ENCODE data around the gene KCTD3. TPM values are rescaled to one million over a fixed set of nuclear protein-coding genes. Genes with fewer than 3 reads are reported as not detected.

KCTD3 gene
- total RNA-seq, 3 donors from 2014 or later: 42.2 to 73.5 (median 43.1) TPM

DNA sequence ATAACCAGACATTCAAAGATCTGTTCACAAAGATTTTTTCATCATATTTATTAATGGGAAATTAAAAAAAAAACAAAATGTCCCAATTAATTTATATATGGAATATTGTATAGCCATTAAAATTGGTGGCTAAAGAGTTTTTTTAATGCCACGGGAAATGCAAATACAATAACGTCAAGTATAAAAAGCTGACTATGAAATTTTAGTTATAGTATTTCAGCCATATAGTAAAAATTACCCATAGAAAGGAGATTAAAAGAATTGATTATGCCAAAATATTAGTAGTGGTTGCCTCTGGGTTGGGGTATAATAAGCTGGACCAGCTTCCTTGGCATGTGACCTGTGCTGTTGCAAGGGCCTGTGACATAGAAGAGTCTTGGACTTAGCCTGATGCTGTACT, 78.8 kb downstream of the KCTD3 start:
- no peaks in the 10 kb centered on the region for H3K4me1 ChIP-seq (ENCODE audit: low read depth)
- TF ChIP-seq, protein P1, sequence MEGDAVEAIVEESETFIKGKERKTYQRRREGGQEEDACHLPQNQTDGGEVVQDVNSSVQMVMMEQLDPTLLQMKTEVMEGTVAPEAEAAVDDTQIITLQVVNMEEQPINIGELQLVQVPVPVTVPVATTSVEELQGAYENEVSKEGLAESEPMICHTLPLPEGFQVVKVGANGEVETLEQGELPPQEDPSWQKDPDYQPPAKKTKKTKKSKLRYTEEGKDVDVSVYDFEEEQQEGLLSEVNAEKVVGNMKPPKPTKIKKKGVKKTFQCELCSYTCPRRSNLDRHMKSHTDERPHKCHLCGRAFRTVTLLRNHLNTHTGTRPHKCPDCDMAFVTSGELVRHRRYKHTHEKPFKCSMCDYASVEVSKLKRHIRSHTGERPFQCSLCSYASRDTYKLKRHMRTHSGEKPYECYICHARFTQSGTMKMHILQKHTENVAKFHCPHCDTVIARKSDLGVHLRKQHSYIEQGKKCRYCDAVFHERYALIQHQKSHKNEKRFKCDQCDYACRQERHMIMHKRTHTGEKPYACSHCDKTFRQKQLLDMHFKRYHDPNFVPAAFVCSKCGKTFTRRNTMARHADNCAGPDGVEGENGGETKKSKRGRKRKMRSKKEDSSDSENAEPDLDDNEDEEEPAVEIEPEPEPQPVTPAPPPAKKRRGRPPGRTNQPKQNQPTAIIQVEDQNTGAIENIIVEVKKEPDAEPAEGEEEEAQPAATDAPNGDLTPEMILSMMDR (IDR thresholded peaks at IDR 0.05): no peak
- H3K36me3 ChIP-seq (ENCODE audit: low read depth): no peaks in the 10 kb centered on the region
- intact Hi-C loops (cut with DNase I, micrococcal nuclease): no loop called here
- no peak overlapping the region for H3K4me3 ChIP-seq
- ATAC-seq: no peak
- no peaks in the 10 kb centered on the region for H3K9me3 ChIP-seq
- DNase-seq: no peak

DNA sequence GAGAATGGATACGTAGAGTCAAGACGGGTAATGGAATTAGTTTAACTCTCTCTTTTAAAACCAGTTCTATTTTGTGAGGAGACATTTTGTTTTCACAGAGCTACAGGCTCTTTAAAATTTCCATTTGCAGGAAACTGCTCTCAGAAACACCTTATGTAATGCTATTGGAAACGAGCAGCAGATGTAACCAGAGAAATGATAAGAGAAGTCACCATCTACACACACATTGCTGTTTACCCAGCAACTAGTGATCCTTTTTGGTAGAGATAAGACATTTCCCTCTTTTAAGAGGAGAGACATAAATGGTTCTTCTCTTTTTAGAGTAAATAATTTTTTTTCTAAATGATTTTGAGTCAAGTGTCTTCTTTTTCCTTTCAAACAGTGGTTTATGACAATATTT, 80.6 kb downstream of the KCTD3 start:
- intact Hi-C loops (cut with DNase I, micrococcal nuclease): no loop called here
- no peaks in the 10 kb centered on the region for H3K4me1 ChIP-seq (ENCODE audit: low read depth)
- ATAC-seq (no peak), DNase-seq (no peak)
- H3K4me3 ChIP-seq: no peak overlapping the region
- no peaks in the 10 kb centered on the region for H3K9me3 ChIP-seq
- TF ChIP-seq, protein P1 (IDR thresholded peaks at IDR 0.05): no peak
- no peaks in the 10 kb centered on the region for H3K36me3 ChIP-seq (ENCODE audit: low read depth)

DNA sequence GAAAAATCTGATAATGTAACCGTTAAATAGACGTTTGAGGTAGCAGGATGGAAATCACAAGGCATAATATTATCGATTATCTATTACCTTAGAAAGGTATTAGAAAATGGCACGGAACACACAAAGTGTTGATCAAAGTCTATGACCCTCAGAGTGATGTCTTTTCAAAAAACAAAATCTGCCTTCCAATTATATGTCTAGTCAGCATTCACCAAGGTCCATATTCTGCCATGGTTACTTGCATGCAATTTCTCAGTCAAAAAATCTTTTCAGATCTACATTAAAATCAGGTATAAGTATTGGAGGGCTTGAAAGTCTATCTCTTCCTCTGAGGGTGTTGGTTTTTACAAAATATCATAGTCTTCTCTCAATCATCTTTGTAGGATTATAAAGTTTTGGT, 81.9 kb downstream of the KCTD3 start:
- Histone ChIP-seq H3K9me3 (no peaks in the 10 kb centered on the region), H3K36me3 (ENCODE audit: low read depth) (no peaks in the 10 kb centered on the region), H3K4me1 (ENCODE audit: low read depth) (no peaks in the 10 kb centered on the region), H3K4me3 (no peak overlapping the region)
- DNase-seq (no peak), ATAC-seq (no peak)
- intact Hi-C loops (cut with DNase I, micrococcal nuclease): no loop called here
- TF ChIP-seq, protein P1 (IDR thresholded peaks at IDR 0.05): no peak

DNA sequence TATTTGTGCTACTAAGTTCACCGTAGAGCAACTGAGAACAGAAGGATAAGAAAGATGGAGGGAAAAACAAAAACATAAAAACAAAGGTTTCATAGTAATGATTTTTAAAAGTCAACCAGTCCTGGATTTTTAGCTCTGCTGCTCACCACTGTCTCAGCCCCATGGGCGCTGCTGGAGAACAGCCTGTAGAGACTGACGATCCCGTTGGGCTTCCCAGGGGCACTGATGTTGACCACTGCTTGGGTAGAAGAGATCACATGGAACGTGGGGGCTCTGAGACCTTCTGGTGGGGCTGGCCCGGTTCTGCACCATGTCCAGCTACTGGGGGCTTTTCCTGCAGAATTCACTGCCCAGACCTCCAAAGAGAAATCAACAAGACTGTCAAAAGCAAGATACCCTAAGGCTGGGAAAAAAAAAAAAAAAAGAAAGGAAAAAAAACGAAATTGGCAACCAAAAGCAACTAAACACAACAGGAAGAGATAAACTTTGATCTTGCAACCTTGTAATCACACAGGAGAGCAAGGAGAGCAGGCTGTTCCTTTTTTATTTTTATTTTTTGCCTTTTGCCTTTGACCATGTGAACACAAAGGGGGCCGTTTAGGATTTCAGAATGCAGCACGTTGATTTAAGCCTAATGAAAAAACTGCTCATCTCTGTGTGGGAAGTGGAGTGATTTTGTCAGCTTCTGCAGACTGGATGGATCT, 83.5 kb downstream of the KCTD3 start:
- no peak for ATAC-seq
- Histone ChIP-seq H3K36me3 (ENCODE audit: low read depth) (no peaks in the 10 kb centered on the region), H3K4me3 (no peak overlapping the region), H3K4me1 (ENCODE audit: low read depth) (no peaks in the 10 kb centered on the region), H3K9me3 (no peaks in the 10 kb centered on the region)
- TF ChIP-seq, protein P1 (IDR thresholded peaks at IDR 0.05): no peak
- intact Hi-C loops (cut with DNase I, micrococcal nuclease): no loop called here
- no peak for DNase-seq

- no peaks in the 10 kb centered on the region for H3K36me3 ChIP-seq (ENCODE audit: low read depth)
- ATAC-seq (no peak), DNase-seq (no peak)
- H3K4me3 ChIP-seq: no peak overlapping the region
- no peaks in the 10 kb centered on the region for H3K9me3 ChIP-seq
- intact Hi-C loops (cut with DNase I, micrococcal nuclease): no loop called here
- TF ChIP-seq, protein P1 (IDR thresholded peaks at IDR 0.05): no peak
- H3K4me1 ChIP-seq (ENCODE audit: low read depth): no peaks in the 10 kb centered on the region
These were observed 84.8 kb downstream of the KCTD3 start for GRCh38 chr1:215651867-215652266.

DNA sequence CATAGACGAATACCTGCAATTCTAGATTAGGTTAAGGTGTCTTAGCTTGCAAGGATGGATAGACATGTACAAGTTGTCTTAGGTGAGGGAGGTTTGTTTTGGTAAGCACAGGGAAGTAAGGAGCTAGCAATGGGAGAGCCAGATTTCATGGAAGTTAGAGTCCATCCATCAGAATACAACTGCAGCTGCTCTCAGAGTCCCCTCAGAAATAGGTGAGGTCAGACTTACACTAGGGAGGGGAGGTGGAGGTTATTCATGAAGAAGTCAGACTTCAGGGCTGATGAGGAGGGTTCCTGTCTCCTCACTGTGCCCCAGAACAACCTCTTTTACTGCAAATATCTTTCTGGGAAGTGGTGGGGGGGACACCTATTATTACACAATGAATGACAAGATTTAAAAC, 85.3 kb downstream of the KCTD3 start:
- no peaks in the 10 kb centered on the region for H3K9me3 ChIP-seq
- no peaks in the 10 kb centered on the region for H3K36me3 ChIP-seq (ENCODE audit: low read depth)
- intact Hi-C loops (cut with DNase I, micrococcal nuclease): no loop called here
- H3K4me3 ChIP-seq: no peak overlapping the region
- TF ChIP-seq, protein P1 (IDR thresholded peaks at IDR 0.05): no peak
- no peaks in the 10 kb centered on the region for H3K4me1 ChIP-seq (ENCODE audit: low read depth)
- ATAC-seq (no peak), DNase-seq (no peak)

Measured in mucosa of descending colon (tissue), 3 donors.